SK-N-SH (cell line): ENCODE results near the gene KIF6. TPM values are rescaled to one million over a fixed set of nuclear protein-coding genes. Genes with fewer than 3 reads are reported as not detected.

ENCODE experiments used
- CTCF ChIA-PET: fragments of 300-600, 350-600 bp; formaldehyde crosslinking; extraction: SDS; loops from one replicate; lab custom pipeline; 2021; lab: Yijun Ruan, JAX
- POLR2A ChIA-PET: fragments of 350-600 bp; sonication (Branson Sonifier 250); formaldehyde crosslinking; extraction: SDS; loops from one replicate; lab custom pipeline; 2020; ENCODE audit warnings: antibody characterized with exemption, inconsistent platforms; lab: Yijun Ruan, JAX
- DNase-seq: peaks from one replicate; pipeline ENCODE4 v3.0.0; 2012
- H2AFZ ChIP-seq: fragments of 200-600 bp; sonication (generic); 2 replicates; pipeline ENCODE4 v1.8.1; 2016; ENCODE audit warnings: antibody characterized with exemption, mild to moderate bottlenecking, low read depth
- H3F3A ChIP-seq: fragments of 200-600 bp; sonication (generic); replicated peaks from 2 replicates; pipeline ENCODE3; 2016; ENCODE audit warnings: antibody characterized with exemption, mild to moderate bottlenecking; ENCODE audit not compliant: insufficient read depth
- H3K27ac ChIP-seq, 2 experiments: fragments of 200-500 bp in 1 of 2; fragments of 200-600 bp in 1 of 2; sonication (Bioruptor generic) in 1 of 2; sonication (generic), shearing (Covaris generic) in 1 of 2; 2 replicates each; pipeline versions ENCODE4 v1.5.1 to v1.6.1; 2014 to 2016; ENCODE audit warnings: low read depth in 2 of 2, inconsistent platforms in 1 of 2, low read length in 1 of 2, mild to moderate bottlenecking in 1 of 2, mixed read lengths in 1 of 2
- H3K27me3 ChIP-seq: fragments of 200-600 bp; sonication (generic), shearing (Covaris generic); 2 replicates; pipeline ENCODE4 v1.6.1; 2016; ENCODE audit warnings: mixed run types; ENCODE audit not compliant: insufficient read depth
- H3K36me3 ChIP-seq, 2 experiments: fragments of 200-500 bp in 1 of 2; fragments of 200-600 bp in 1 of 2; sonication (Bioruptor generic) in 1 of 2; sonication (generic) in 1 of 2; replicated peaks in 1 of 2; 2 replicates each; pipeline versions ENCODE3 to v1.5.1; 2014 to 2016; ENCODE audit warnings: low read length in 1 of 2, mild to moderate bottlenecking in 1 of 2; ENCODE audit not compliant: insufficient read depth in 2 of 2, control insufficient read depth in 1 of 2
- H3K4me1 ChIP-seq, 2 experiments: fragments of 200-500 bp in 1 of 2; fragments of 200-600 bp in 1 of 2; sonication (Bioruptor generic) in 1 of 2; sonication (generic), shearing (Covaris generic) in 1 of 2; 2 replicates each; pipeline versions ENCODE4 v1.5.1 to v1.6.1; 2014 to 2016; ENCODE audit warnings: low read depth in 1 of 2, low read length in 1 of 2, mixed run types in 1 of 2; ENCODE audit not compliant: insufficient read depth in 2 of 2, control insufficient read depth in 1 of 2
- H3K4me2 ChIP-seq: fragments of 200-600 bp; sonication (generic), shearing (Covaris generic); 2 replicates; pipeline ENCODE4 v1.6.1; 2017; ENCODE audit warnings: mixed run types
- H3K4me3 ChIP-seq, 2 experiments: fragments of 200-500 bp in 1 of 2; fragments of 200-600 bp in 1 of 2; sonication (Bioruptor generic) in 1 of 2; sonication (generic), shearing (Covaris generic) in 1 of 2; 2 replicates each; pipeline versions ENCODE4 v1.5.1 to v1.8.1; 2014 to 2016; ENCODE audit warnings: low read depth in 2 of 2, inconsistent platforms in 1 of 2, low read length in 1 of 2, mild to moderate bottlenecking in 1 of 2, mixed read lengths in 1 of 2, moderate library complexity in 1 of 2
- H3K79me2 ChIP-seq: fragments of 200-600 bp; sonication (generic); 2 replicates; pipeline ENCODE4 v1.8.1; 2017; ENCODE audit warnings: mild to moderate bottlenecking; ENCODE audit not compliant: insufficient read depth
- H3K9ac ChIP-seq: fragments of 200-600 bp; sonication (generic); 2 replicates; pipeline ENCODE4 v1.6.1; 2017; ENCODE audit warnings: mixed run types
- H3K9me2 ChIP-seq: fragments of 200-600 bp; sonication (generic); 2 replicates; pipeline ENCODE4 v1.6.1; 2017; ENCODE audit warnings: mixed run types
- H3K9me3 ChIP-seq: fragments of 200-600 bp; sonication (generic); 2 replicates; pipeline ENCODE4 v1.6.1; 2017; ENCODE audit warnings: mixed run types, mild to moderate bottlenecking, moderate library complexity
- H4K20me1 ChIP-seq: fragments of 200-600 bp; sonication (generic); 2 replicates; pipeline ENCODE4 v1.6.1; 2017; ENCODE audit warnings: mild to moderate bottlenecking, mixed run types; ENCODE audit not compliant: insufficient read depth
- EZH2phosphoT487 ChIP-seq: fragments of 200-600 bp; sonication (generic); IDR thresholded peaks from 2 replicates; pipeline ENCODE4 v1.6.1; 2017; ENCODE audit warnings: low read depth, mixed run types, mild to moderate bottlenecking, antibody characterized with exemption, moderate library complexity, borderline replicate concordance
- FOSL2 ChIP-seq: IDR thresholded peaks from 2 replicates; pipeline ENCODE4 v1.4.0; 2012; ENCODE audit warnings: low read depth, mild to moderate bottlenecking, moderate library complexity, borderline replicate concordance
- JUND ChIP-seq: IDR thresholded peaks from 2 replicates; pipeline ENCODE4 v1.4.0; 2012
- POLR2AphosphoS5 ChIP-seq: IDR thresholded peaks from 2 replicates; pipeline ENCODE4 v1.6.1; 2012; ENCODE audit warnings: low read depth, low read length
- RFX5 ChIP-seq: IDR thresholded peaks from 2 replicates; pipeline ENCODE4 v1.6.1; 2012; ENCODE audit warnings: mild to moderate bottlenecking, improper control_type of control experiment, low read length
- SIN3A ChIP-seq: IDR thresholded peaks from 2 replicates; pipeline ENCODE4 v1.6.1; 2012; ENCODE audit warnings: low read depth, mild to moderate bottlenecking, low read length, moderate library complexity, borderline replicate concordance
- TEAD4 ChIP-seq: IDR thresholded peaks from 2 replicates; pipeline ENCODE4 v1.4.0; 2012; ENCODE audit warnings: mild to moderate bottlenecking, borderline replicate concordance; ENCODE audit not compliant: insufficient read depth
- WGBS: methylation state at CpG from one replicate; pipeline ENCODE4 v1.1.6; 2017; ENCODE audit warnings: low lambda C conversion rate; 5-methylcytosine and 5-hydroxymethylcytosine counted together
- polyA plus RNA-seq, 3 experiments: library from polyadenylated mRNA; depleted of rRNA; stranded (reverse); fragments of >200 nt; gene quantifications; 2 replicates each; pipeline ENCODE4 v1.2.3, GENCODE V29; 2012
- TF ChIP-seq, protein P1 (sequence below): IDR thresholded peaks from 2 replicates; pipeline ENCODE4 v1.6.1; 2012; ENCODE audit warnings: mild to moderate bottlenecking, low read depth, low read length, moderate library complexity
- TF ChIP-seq, protein P2 (sequence below): fragments of 200-600 bp; sonication (generic); IDR thresholded peaks from 2 replicates; pipeline ENCODE4 v1.6.1; 2017; ENCODE audit warnings: antibody characterized with exemption, mild to moderate bottlenecking, moderate library complexity
- TF ChIP-seq, protein P3 (sequence below): IDR thresholded peaks from 2 replicates; pipeline ENCODE4 v1.4.0; 2012; ENCODE audit warnings: low read depth, borderline replicate concordance
- TF ChIP-seq, protein P4 (sequence below): fragments of 150-350 bp; IDR thresholded peaks from 2 replicates; pipeline ENCODE4 v1.6.1; 2016; ENCODE audit warnings: mild to moderate bottlenecking, low read depth, low read length
- TF ChIP-seq, protein P5 (sequence below): IDR thresholded peaks from 2 replicates; pipeline ENCODE4 v1.4.0; 2012; ENCODE audit warnings: low read depth, borderline replicate concordance
- TF ChIP-seq, protein P6 (sequence below): IDR thresholded peaks from 2 replicates; pipeline ENCODE4; 2012

KIF6 gene
- polyA plus RNA-seq, 1 of the 3 experiments (the other 2 are of a cell fraction) = 0.13 TPM

DNA sequence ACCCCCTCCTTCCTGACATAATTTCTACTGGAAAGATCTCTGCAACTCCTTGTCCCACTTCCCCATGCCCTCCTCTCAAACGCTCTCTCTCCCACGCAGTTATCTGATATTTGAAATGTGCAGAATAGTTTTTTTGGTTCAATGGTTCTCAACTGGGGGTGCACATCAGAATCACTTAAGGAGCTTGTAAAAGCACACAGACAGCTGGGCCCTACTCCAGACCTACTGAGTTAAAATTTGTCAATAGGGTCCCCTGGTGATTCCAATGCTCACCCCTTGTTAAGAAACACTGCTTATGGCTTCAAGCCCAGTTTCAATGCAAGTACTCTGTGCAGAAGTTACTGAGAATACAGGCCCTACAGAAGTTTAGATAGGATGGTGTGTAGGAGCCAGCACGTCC is 357.5 kb downstream of the KIF6 start:
- Histone ChIP-seq H2AFZ (no peak overlapping the region), H3K79me2 (no peaks in the 10 kb centered on the region), H3K4me3 (no peak overlapping the region), H3K27me3 (no peaks in the 10 kb centered on the region), H3K4me2 (no peak overlapping the region), H3K4me1 (peaks cover 0 to 22% of the 10 kb centered on the region in 2 experiments; a peak in 1 of 4 replicates), H3K36me3 (no peaks in the 10 kb centered on the region), H3K9ac (no peak overlapping the region), H3K9me3 (no peaks in the 10 kb centered on the region), H4K20me1 (no peaks in the 10 kb centered on the region), H3F3A (no peaks in the 10 kb centered on the region), H3K27ac (no peak overlapping the region), H3K9me2 (no peaks in the 10 kb centered on the region)
- WGBS = 59% methylated on average over 3 of the region's 3 CpGs
- POLR2A ChIA-PET = no interaction called here
- CTCF ChIA-PET = interaction anchor here (1.0 to 1.8 kb wide), 4 partner anchors 8 to 526 kb away, joined by 4 to 7 read pairs (median 5); no protein-coding TSS in a partner anchor
- no peak for DNase-seq
- TF ChIP-seq JUND (no peak), RFX5 (no peak), SIN3A (no peak), TEAD4 (no peak), EZH2phosphoT487 (no peak), POLR2AphosphoS5 (no peak), FOSL2 (no peak)
- TF ChIP-seq, protein P1, sequence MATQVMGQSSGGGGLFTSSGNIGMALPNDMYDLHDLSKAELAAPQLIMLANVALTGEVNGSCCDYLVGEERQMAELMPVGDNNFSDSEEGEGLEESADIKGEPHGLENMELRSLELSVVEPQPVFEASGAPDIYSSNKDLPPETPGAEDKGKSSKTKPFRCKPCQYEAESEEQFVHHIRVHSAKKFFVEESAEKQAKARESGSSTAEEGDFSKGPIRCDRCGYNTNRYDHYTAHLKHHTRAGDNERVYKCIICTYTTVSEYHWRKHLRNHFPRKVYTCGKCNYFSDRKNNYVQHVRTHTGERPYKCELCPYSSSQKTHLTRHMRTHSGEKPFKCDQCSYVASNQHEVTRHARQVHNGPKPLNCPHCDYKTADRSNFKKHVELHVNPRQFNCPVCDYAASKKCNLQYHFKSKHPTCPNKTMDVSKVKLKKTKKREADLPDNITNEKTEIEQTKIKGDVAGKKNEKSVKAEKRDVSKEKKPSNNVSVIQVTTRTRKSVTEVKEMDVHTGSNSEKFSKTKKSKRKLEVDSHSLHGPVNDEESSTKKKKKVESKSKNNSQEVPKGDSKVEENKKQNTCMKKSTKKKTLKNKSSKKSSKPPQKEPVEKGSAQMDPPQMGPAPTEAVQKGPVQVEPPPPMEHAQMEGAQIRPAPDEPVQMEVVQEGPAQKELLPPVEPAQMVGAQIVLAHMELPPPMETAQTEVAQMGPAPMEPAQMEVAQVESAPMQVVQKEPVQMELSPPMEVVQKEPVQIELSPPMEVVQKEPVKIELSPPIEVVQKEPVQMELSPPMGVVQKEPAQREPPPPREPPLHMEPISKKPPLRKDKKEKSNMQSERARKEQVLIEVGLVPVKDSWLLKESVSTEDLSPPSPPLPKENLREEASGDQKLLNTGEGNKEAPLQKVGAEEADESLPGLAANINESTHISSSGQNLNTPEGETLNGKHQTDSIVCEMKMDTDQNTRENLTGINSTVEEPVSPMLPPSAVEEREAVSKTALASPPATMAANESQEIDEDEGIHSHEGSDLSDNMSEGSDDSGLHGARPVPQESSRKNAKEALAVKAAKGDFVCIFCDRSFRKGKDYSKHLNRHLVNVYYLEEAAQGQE = no peak
- TF ChIP-seq, protein P2, sequence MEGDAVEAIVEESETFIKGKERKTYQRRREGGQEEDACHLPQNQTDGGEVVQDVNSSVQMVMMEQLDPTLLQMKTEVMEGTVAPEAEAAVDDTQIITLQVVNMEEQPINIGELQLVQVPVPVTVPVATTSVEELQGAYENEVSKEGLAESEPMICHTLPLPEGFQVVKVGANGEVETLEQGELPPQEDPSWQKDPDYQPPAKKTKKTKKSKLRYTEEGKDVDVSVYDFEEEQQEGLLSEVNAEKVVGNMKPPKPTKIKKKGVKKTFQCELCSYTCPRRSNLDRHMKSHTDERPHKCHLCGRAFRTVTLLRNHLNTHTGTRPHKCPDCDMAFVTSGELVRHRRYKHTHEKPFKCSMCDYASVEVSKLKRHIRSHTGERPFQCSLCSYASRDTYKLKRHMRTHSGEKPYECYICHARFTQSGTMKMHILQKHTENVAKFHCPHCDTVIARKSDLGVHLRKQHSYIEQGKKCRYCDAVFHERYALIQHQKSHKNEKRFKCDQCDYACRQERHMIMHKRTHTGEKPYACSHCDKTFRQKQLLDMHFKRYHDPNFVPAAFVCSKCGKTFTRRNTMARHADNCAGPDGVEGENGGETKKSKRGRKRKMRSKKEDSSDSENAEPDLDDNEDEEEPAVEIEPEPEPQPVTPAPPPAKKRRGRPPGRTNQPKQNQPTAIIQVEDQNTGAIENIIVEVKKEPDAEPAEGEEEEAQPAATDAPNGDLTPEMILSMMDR = no peak
- TF ChIP-seq, protein P3, sequence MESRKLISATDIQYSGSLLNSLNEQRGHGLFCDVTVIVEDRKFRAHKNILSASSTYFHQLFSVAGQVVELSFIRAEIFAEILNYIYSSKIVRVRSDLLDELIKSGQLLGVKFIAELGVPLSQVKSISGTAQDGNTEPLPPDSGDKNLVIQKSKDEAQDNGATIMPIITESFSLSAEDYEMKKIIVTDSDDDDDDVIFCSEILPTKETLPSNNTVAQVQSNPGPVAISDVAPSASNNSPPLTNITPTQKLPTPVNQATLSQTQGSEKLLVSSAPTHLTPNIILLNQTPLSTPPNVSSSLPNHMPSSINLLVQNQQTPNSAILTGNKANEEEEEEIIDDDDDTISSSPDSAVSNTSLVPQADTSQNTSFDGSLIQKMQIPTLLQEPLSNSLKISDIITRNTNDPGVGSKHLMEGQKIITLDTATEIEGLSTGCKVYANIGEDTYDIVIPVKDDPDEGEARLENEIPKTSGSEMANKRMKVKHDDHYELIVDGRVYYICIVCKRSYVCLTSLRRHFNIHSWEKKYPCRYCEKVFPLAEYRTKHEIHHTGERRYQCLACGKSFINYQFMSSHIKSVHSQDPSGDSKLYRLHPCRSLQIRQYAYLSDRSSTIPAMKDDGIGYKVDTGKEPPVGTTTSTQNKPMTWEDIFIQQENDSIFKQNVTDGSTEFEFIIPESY = no peak
- TF ChIP-seq, protein P4, sequence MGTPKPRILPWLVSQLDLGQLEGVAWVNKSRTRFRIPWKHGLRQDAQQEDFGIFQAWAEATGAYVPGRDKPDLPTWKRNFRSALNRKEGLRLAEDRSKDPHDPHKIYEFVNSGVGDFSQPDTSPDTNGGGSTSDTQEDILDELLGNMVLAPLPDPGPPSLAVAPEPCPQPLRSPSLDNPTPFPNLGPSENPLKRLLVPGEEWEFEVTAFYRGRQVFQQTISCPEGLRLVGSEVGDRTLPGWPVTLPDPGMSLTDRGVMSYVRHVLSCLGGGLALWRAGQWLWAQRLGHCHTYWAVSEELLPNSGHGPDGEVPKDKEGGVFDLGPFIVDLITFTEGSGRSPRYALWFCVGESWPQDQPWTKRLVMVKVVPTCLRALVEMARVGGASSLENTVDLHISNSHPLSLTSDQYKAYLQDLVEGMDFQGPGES = no peak
- TF ChIP-seq, protein P5, sequence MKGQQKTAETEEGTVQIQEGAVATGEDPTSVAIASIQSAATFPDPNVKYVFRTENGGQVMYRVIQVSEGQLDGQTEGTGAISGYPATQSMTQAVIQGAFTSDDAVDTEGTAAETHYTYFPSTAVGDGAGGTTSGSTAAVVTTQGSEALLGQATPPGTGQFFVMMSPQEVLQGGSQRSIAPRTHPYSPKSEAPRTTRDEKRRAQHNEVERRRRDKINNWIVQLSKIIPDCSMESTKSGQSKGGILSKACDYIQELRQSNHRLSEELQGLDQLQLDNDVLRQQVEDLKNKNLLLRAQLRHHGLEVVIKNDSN = no peak
- TF ChIP-seq, protein P6, sequence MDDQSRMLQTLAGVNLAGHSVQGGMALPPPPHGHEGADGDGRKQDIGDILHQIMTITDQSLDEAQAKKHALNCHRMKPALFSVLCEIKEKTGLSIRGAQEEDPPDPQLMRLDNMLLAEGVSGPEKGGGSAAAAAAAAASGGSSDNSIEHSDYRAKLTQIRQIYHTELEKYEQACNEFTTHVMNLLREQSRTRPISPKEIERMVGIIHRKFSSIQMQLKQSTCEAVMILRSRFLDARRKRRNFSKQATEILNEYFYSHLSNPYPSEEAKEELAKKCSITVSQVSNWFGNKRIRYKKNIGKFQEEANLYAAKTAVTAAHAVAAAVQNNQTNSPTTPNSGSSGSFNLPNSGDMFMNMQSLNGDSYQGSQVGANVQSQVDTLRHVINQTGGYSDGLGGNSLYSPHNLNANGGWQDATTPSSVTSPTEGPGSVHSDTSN = no peak
